ENCODE data around the gene IQGAP2. TPM values are rescaled to one million over a fixed set of nuclear protein-coding genes. Genes with fewer than 3 reads are reported as not detected.

Gene IQGAP2
- total and polyA plus RNA-seq, 2 donors from 2014 or later, result 23.2 to 35.8 TPM

DNA sequence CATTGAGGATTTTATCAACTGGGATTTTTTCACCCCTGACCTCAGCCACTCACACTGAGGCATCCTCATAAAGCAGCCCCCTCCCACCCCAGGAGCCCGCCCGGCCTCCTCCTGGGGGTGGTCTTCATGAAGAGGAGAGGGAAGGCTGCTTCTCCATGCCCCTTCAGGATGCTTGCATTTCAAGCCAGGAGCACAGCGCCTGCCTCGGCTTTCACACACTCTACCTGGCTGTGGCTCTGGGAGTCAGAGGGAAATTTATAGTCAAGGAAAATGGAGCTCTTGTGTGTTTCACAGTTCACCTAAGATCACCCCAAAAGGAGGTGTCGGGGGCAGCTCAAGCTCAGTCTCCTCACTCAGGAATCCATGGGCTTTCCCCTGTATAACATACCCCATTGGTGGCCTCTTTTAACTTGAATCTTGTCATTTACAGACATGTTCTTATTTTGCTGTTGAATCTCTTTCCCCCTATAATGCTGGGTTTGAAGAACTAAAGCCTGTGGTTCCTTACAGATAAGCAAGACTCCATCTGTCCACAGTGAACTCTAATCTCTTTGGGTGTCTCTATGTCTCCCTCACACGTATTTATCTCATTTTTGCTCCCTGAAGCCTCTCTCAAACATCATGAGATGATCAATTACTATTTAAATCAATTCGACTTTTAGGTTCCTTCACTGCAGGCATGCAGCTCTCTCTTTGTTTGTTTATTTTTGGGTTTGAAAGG lies 22.6 kb upstream of the IQGAP2 start:
- TF ChIP-seq, protein P1, sequence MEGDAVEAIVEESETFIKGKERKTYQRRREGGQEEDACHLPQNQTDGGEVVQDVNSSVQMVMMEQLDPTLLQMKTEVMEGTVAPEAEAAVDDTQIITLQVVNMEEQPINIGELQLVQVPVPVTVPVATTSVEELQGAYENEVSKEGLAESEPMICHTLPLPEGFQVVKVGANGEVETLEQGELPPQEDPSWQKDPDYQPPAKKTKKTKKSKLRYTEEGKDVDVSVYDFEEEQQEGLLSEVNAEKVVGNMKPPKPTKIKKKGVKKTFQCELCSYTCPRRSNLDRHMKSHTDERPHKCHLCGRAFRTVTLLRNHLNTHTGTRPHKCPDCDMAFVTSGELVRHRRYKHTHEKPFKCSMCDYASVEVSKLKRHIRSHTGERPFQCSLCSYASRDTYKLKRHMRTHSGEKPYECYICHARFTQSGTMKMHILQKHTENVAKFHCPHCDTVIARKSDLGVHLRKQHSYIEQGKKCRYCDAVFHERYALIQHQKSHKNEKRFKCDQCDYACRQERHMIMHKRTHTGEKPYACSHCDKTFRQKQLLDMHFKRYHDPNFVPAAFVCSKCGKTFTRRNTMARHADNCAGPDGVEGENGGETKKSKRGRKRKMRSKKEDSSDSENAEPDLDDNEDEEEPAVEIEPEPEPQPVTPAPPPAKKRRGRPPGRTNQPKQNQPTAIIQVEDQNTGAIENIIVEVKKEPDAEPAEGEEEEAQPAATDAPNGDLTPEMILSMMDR (IDR thresholded peaks at IDR 0.05; ENCODE audit: borderline replicate concordance, extremely low read depth, insufficient read depth), result no peak
- no peak overlapping the region for H3K9ac ChIP-seq (ENCODE audit: low read length in 3 of 3)
- H3K9me3 ChIP-seq (ENCODE audit: control insufficient read depth in 2 of 3, insufficient read depth in 1 of 3, low read length in 3 of 3), result no peaks in the 10 kb centered on the region
- no peaks in the 10 kb centered on the region for H3K4me1 ChIP-seq (ENCODE audit: control insufficient read depth in 2 of 3, insufficient read depth in 2 of 3, low read depth in 1 of 3, low read length in 3 of 3)
- no peak overlapping the region for H3K27ac ChIP-seq (ENCODE audit: low read depth in 2 of 2, low read length in 2 of 2)
- intact Hi-C loops (cut with DNase I), result no loop called here
- H3K27me3 ChIP-seq (ENCODE audit: control insufficient read depth, insufficient read depth, low read length), result no peaks in the 10 kb centered on the region
- DNase-seq (no peak), FAIRE-seq (no peak)
- H3K4me3 ChIP-seq (ENCODE audit: low read length in 3 of 3), result no peak overlapping the region
- no peaks in the 10 kb centered on the region for H3K36me3 ChIP-seq (ENCODE audit: control insufficient read depth in 2 of 3, insufficient read depth in 3 of 3, low read length in 3 of 3)

DNA sequence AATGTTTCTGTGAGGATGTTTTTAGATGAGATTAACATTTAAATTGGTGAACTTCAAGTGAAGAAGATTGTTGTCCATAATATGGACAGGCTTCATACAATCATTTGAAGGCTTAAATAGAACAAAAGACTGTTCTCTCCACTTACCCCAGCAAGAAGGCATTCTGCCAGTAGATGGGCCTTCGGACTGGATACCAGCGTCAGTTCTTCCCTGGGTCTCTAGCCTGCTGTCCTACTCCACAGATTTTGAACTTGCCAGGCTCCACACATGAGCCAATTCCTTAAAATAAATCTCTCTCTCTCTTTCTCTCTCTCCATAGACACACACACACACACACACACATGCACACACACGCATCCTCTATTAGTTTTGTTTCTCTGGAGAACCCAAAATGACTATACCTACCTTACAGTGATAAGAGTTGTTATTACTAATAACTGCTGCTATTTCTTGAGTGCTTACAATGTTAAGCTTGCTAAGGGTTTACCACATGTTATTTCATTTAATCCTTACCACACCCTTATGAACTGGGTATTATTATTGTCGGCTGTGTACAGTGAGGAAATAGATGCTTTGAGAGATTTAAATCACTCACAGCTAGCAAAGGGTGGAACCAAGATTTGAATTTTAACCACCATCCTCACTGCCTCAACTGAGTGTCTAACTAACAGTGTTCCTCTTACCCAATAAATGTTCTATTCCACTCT lies 19.8 kb upstream of the IQGAP2 start:
- Histone ChIP-seq H3K9me3 (ENCODE audit: control insufficient read depth in 2 of 3, insufficient read depth in 1 of 3, low read length in 3 of 3) (no peaks in the 10 kb centered on the region), H3K4me3 (ENCODE audit: low read length in 3 of 3) (no peak overlapping the region), H3K27me3 (ENCODE audit: control insufficient read depth, insufficient read depth, low read length) (no peaks in the 10 kb centered on the region), H3K9ac (ENCODE audit: low read length in 3 of 3) (no peak overlapping the region), H3K27ac (ENCODE audit: low read depth in 2 of 2, low read length in 2 of 2) (no peak overlapping the region), H3K4me1 (ENCODE audit: control insufficient read depth in 2 of 3, insufficient read depth in 2 of 3, low read depth in 1 of 3, low read length in 3 of 3) (peaks cover 0 to 3% (median 0%) of the 10 kb centered on the region in 3 donors), H3K36me3 (ENCODE audit: control insufficient read depth in 2 of 3, insufficient read depth in 3 of 3, low read length in 3 of 3) (no peaks in the 10 kb centered on the region)
- DNase-seq (no peak), FAIRE-seq (no peak)
- intact Hi-C loops (cut with DNase I), result no loop called here
- TF ChIP-seq, protein P1 (IDR thresholded peaks at IDR 0.05; ENCODE audit: borderline replicate concordance, extremely low read depth, insufficient read depth), result no peak

DNA sequence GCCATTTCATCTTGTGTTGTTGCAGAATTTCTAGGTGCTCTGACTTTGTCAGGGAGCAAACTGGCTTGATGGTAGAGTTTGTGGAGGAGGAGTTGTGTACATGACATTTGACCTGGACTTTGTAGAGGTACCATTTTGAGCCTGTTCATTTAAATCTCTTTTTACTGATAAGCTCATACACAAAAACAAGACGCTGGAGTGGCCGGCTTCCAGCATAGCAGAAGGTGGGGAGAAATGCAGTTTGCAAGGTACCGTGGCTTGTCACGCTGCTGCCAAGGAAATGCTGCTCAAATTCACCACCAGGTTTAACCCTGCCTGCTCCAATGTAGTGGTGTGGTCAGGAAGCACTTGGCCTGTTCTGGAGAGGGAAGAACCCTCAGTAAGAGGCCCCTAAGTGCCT lies 18.9 kb upstream of the IQGAP2 start:
- no peak for DNase-seq
- Histone ChIP-seq H3K27me3 (ENCODE audit: control insufficient read depth, insufficient read depth, low read length) (no peaks in the 10 kb centered on the region), H3K27ac (ENCODE audit: low read depth in 2 of 2, low read length in 2 of 2) (no peak overlapping the region), H3K4me1 (ENCODE audit: control insufficient read depth in 2 of 3, insufficient read depth in 2 of 3, low read depth in 1 of 3, low read length in 3 of 3) (peaks cover 0 to 3% (median 0%) of the 10 kb centered on the region in 3 donors), H3K4me3 (ENCODE audit: low read length in 3 of 3) (no peak overlapping the region), H3K9me3 (ENCODE audit: control insufficient read depth in 2 of 3, insufficient read depth in 1 of 3, low read length in 3 of 3) (no peaks in the 10 kb centered on the region), H3K36me3 (ENCODE audit: control insufficient read depth in 2 of 3, insufficient read depth in 3 of 3, low read length in 3 of 3) (no peaks in the 10 kb centered on the region), H3K9ac (ENCODE audit: low read length in 3 of 3) (no peak overlapping the region)
- TF ChIP-seq, protein P1 (IDR thresholded peaks at IDR 0.05; ENCODE audit: borderline replicate concordance, extremely low read depth, insufficient read depth), result no peak
- intact Hi-C loops (cut with DNase I), result no loop called here
- no peak for FAIRE-seq

Data from kidney (tissue), 14 donors.